ENCODE data around the gene RBFOX1.

The RBFOX1 gene

GRCh38 chr16:7440886-7441400, 108.3 kb downstream of the RBFOX1 start:
- no peaks in the 10 kb centered on the region for H3K9me3 ChIP-seq

GRCh38 chr16:7442050-7442449, 109.4 kb downstream of the RBFOX1 start:
- Histone ChIP-seq H3K4me3 (ENCODE audit: low read depth, low read length) (no peak overlapping the region), H3K36me3 (no peaks in the 10 kb centered on the region), H3K27me3 (no peaks in the 10 kb centered on the region), H3K9me3 (no peaks in the 10 kb centered on the region), H3K4me1 (no peaks in the 10 kb centered on the region)
- TF ChIP-seq CTCF (IDR thresholded peaks at IDR 0.05; ENCODE audit: low read depth, low read length), result no peak
- DNase-seq, result no peak

More at GRCh38 chr16:7440886-7441400, 108.3 kb downstream of the RBFOX1 start:
- no peaks in the 10 kb centered on the region for H3K36me3 ChIP-seq
- H3K4me1 ChIP-seq, result no peaks in the 10 kb centered on the region
- H3K27me3 ChIP-seq, result no peaks in the 10 kb centered on the region
- no peak for TF ChIP-seq CTCF (IDR thresholded peaks at IDR 0.05; ENCODE audit: low read depth, low read length)
- DNase-seq, result no peak
- H3K4me3 ChIP-seq (ENCODE audit: low read depth, low read length), result no peak overlapping the region

- Histone ChIP-seq H3K9me3 (no peaks in the 10 kb centered on the region), H3K27me3 (no peaks in the 10 kb centered on the region), H3K4me1 (no peaks in the 10 kb centered on the region), H3K4me3 (ENCODE audit: low read depth, low read length) (no peak overlapping the region), H3K36me3 (no peaks in the 10 kb centered on the region)
- no peak for DNase-seq
- no peak for TF ChIP-seq CTCF (IDR thresholded peaks at IDR 0.05; ENCODE audit: low read depth, low read length)
Observed at GRCh38 chr16:7443142-7443541, 110.5 kb downstream of the RBFOX1 start.

- no peaks in the 10 kb centered on the region for H3K36me3 ChIP-seq
- DNase-seq, result no peak
- no peaks in the 10 kb centered on the region for H3K9me3 ChIP-seq
- TF ChIP-seq CTCF (IDR thresholded peaks at IDR 0.05; ENCODE audit: low read depth, low read length), result no peak
- H3K27me3 ChIP-seq, result no peaks in the 10 kb centered on the region
- no peaks in the 10 kb centered on the region for H3K4me1 ChIP-seq
- no peak overlapping the region for H3K4me3 ChIP-seq (ENCODE audit: low read depth, low read length)
Observed at GRCh38 chr16:7443648-7444365, 111.2 kb downstream of the RBFOX1 start.

GRCh38 chr16:7449306-7449705, 116.7 kb downstream of the RBFOX1 start:
- no peaks in the 10 kb centered on the region for H3K4me1 ChIP-seq
- no peak for TF ChIP-seq CTCF (IDR thresholded peaks at IDR 0.05; ENCODE audit: low read depth, low read length)
- H3K4me3 ChIP-seq (ENCODE audit: low read depth, low read length), result no peak overlapping the region
- no peaks in the 10 kb centered on the region for H3K36me3 ChIP-seq
- DNase-seq, result no peak
- H3K9me3 ChIP-seq, result no peaks in the 10 kb centered on the region; the same call in 1 of the 2 replicates
- H3K27me3 ChIP-seq, result no peaks in the 10 kb centered on the region

- Histone ChIP-seq H3K4me1 (no peaks in the 10 kb centered on the region), H3K27me3 (no peaks in the 10 kb centered on the region), H3K36me3 (no peaks in the 10 kb centered on the region), H3K9me3 (no peaks in the 10 kb centered on the region; the same call in 1 of the 2 replicates), H3K4me3 (ENCODE audit: low read depth, low read length) (no peak overlapping the region)
- TF ChIP-seq CTCF (IDR thresholded peaks at IDR 0.05; ENCODE audit: low read depth, low read length), result no peak
- DNase-seq, result no peak
Observed at GRCh38 chr16:7449808-7450207, 117.2 kb downstream of the RBFOX1 start.

All from BE2C (cell line).